Measurements from ENCODE around the gene LAPTM5. TPM values are rescaled to one million over a fixed set of nuclear protein-coding genes. Genes with fewer than 3 reads are reported as not detected.
A peak's percentile ranks its signal among the peaks of the same experiment; 100 is the strongest.

Gene LAPTM5
- total RNA-seq, 1 donor from 2014 or later: not detected

DNA sequence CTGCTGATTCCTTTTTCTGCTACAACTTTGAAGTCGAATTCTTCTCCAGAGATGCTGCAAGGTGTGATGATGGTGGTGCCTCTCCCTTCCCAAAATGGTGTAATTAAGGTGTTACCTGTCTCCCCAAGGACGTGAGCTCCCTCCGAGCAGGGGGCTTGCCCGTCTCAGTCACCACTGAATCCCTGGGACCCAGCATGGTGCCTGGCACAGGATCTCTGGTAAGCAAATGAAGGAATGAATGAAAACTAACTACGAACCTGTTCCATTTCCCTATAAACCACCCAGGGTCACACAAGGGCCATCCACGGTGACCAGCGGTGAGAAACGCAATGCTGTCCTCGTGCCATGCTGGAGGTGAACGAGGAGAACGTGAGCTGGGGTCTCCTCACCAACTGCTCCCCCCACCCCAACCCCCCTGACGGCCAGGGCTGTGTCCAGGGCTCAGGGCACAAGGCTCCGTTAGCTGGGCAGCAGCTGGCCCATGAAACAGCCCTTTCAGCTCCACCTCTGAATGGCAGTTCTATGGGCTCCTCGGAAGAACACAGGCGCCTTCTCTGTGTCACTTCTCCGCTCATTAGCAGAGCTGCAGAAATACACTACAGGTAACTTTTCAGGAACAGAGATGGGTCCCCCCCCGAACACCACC lies 32.0 kb downstream of the LAPTM5 start:
- Histone ChIP-seq H2AFZ (replicated peaks) (no peak overlapping the region), H3K36me3 (no peaks in the 10 kb centered on the region), H3K79me2 (ENCODE audit: low read depth) (no peaks in the 10 kb centered on the region), H3K27me3 (no peaks in the 10 kb centered on the region), H3F3A (ENCODE audit: low read depth) (no peaks in the 10 kb centered on the region), H3K27ac (no peak overlapping the region), H4K20me1 (ENCODE audit: low read depth) (no peaks in the 10 kb centered on the region), H3K4me2 (no peak overlapping the region), H3K9me3 (ENCODE audit: low read depth) (no peaks in the 10 kb centered on the region), H3K4me3 (no peak overlapping the region), H3K9ac (no peak overlapping the region), H3K4me1 (peaks cover 10% of the 10 kb centered on the region)
- no peak overlapping the region for H3K4me3 Mint-ChIP-seq
- H3K9me3 Mint-ChIP-seq: no peaks in the 10 kb centered on the region
- DNase-seq (ENCODE audit: low spot score): no peak
- peak overlapping the region; percentile 51 for H3K27ac Mint-ChIP-seq
- H3K36me3 Mint-ChIP-seq: no peaks in the 10 kb centered on the region
- peaks cover 18% of the 10 kb centered on the region for H3K27me3 Mint-ChIP-seq (ENCODE audit: insufficient read depth, low read depth)
- H3K4me1 Mint-ChIP-seq: peaks cover 41% of the 10 kb centered on the region
- TF ChIP-seq, protein P1, sequence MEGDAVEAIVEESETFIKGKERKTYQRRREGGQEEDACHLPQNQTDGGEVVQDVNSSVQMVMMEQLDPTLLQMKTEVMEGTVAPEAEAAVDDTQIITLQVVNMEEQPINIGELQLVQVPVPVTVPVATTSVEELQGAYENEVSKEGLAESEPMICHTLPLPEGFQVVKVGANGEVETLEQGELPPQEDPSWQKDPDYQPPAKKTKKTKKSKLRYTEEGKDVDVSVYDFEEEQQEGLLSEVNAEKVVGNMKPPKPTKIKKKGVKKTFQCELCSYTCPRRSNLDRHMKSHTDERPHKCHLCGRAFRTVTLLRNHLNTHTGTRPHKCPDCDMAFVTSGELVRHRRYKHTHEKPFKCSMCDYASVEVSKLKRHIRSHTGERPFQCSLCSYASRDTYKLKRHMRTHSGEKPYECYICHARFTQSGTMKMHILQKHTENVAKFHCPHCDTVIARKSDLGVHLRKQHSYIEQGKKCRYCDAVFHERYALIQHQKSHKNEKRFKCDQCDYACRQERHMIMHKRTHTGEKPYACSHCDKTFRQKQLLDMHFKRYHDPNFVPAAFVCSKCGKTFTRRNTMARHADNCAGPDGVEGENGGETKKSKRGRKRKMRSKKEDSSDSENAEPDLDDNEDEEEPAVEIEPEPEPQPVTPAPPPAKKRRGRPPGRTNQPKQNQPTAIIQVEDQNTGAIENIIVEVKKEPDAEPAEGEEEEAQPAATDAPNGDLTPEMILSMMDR (IDR thresholded peaks at IDR 0.05): no peak
- TF ChIP-seq EZH2phosphoT487 (IDR thresholded peaks at IDR 0.05) (no peak), EZH2 (IDR thresholded peaks at IDR 0.05) (no peak)

DNA sequence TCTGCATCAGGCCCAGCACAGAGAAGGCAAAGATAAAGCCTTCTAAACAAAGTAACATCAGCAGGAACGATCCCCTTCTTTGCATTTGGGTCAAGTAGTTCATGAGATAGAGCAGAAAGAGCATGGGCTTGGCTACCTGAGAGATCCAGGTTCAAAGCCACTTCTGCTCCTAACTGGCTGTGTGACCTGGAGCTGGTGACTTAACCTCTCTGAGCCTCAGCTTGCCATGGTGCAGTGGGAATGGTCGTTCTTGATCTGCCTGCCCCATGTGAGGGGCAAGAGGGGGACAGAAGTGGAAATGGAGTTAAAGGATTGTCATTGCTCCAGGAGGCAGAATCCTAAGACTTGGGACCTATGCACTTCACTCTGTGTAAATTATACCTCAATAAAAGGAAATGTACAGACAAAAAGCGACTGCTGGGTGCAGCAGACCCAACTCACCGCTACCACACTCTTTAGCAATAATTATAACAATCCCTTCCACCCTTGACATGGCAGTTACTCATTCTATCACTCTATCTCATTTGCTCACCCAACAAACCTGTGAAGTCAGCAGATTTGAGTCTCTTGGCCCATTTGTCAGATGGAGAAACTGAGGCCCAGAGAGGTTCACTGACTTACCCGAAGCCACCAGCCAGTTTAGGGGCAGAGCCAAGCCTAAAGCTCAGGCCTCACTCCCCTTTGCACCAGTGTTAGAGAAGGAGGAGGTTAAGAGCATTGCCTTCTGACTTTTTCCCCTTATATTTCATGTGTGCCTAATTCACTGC lies 32.7 kb downstream of the LAPTM5 start:
- H3K9ac ChIP-seq: no peak overlapping the region
- Mint-ChIP-seq H3K36me3 (no peaks in the 10 kb centered on the region), H3K27ac (peak overlapping the region; percentile 88), H3K4me1 (peaks cover 40% of the 10 kb centered on the region), H3K4me3 (no peak overlapping the region), H3K27me3 (ENCODE audit: insufficient read depth, low read depth) (peaks cover 16% of the 10 kb centered on the region), H3K9me3 (no peaks in the 10 kb centered on the region)
- H2AFZ ChIP-seq (replicated peaks): no peak overlapping the region
- peaks cover 10% of the 10 kb centered on the region for H3K4me1 ChIP-seq
- no peaks in the 10 kb centered on the region for H3F3A ChIP-seq (ENCODE audit: low read depth)
- no peaks in the 10 kb centered on the region for H4K20me1 ChIP-seq (ENCODE audit: low read depth)
- no peak overlapping the region for H3K27ac ChIP-seq
- H3K79me2 ChIP-seq (ENCODE audit: low read depth): no peaks in the 10 kb centered on the region
- TF ChIP-seq EZH2 (IDR thresholded peaks at IDR 0.05): no peak
- TF ChIP-seq, protein P1 (IDR thresholded peaks at IDR 0.05): no peak
- no peak for TF ChIP-seq EZH2phosphoT487 (IDR thresholded peaks at IDR 0.05)
- peaks cover 2% of the 10 kb centered on the region for H3K27me3 ChIP-seq
- H3K4me3 ChIP-seq: no peak overlapping the region
- H3K4me2 ChIP-seq: no peak overlapping the region
- no peaks in the 10 kb centered on the region for H3K9me3 ChIP-seq (ENCODE audit: low read depth)
- DNase-seq (ENCODE audit: low spot score): no peak
- H3K36me3 ChIP-seq: no peaks in the 10 kb centered on the region

DNA sequence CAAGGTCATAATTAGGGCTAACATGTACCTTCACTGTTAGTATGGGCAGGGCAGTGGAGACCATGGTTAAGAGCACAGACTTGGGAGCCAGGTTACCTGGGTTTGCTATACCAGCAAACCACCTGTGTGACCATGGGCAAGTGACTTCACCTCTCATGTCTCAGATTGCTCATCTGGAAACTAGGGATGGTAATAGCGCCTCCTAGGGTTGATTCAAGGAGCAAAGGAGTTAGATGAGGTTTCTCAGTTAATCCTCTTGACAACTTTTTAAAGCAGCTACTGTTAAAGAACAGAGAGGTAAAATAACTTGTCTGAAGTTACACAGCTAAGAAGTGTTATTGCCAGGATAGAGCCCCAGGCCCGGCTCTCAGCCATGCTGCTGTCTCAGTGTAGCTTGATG lies 33.4 kb downstream of the LAPTM5 start:
- H3F3A ChIP-seq (ENCODE audit: low read depth): no peaks in the 10 kb centered on the region
- no peak overlapping the region for H3K9ac ChIP-seq
- no peaks in the 10 kb centered on the region for H3K9me3 ChIP-seq (ENCODE audit: low read depth)
- H3K27me3 Mint-ChIP-seq (ENCODE audit: insufficient read depth, low read depth): peaks cover 16% of the 10 kb centered on the region
- H3K4me3 ChIP-seq: no peak overlapping the region
- peaks cover 38% of the 10 kb centered on the region for H3K4me1 Mint-ChIP-seq
- H3K27ac ChIP-seq: no peak overlapping the region
- no peaks in the 10 kb centered on the region for H3K9me3 Mint-ChIP-seq
- H3K36me3 ChIP-seq: no peaks in the 10 kb centered on the region
- peaks cover 10% of the 10 kb centered on the region for H3K4me1 ChIP-seq
- no peak overlapping the region for H2AFZ ChIP-seq (replicated peaks)
- no peak overlapping the region for H3K4me2 ChIP-seq
- TF ChIP-seq, protein P1 (IDR thresholded peaks at IDR 0.05): peak; percentile 44
- no peak for TF ChIP-seq EZH2phosphoT487 (IDR thresholded peaks at IDR 0.05)
- no peak overlapping the region for H3K4me3 Mint-ChIP-seq
- no peaks in the 10 kb centered on the region for H4K20me1 ChIP-seq (ENCODE audit: low read depth)
- no peaks in the 10 kb centered on the region for H3K79me2 ChIP-seq (ENCODE audit: low read depth)
- DNase-seq (ENCODE audit: low spot score): no peak
- H3K27me3 ChIP-seq: peaks cover 5% of the 10 kb centered on the region
- H3K36me3 Mint-ChIP-seq: no peaks in the 10 kb centered on the region
- H3K27ac Mint-ChIP-seq: no peak overlapping the region

All from neural progenitor cell (in vitro differentiated cells).